K562 (cell line): ENCODE data around the gene ACOX1. TPM values are rescaled to one million over a fixed set of nuclear protein-coding genes. Genes with fewer than 3 reads are reported as not detected.

Experiments
- ATF4 ChIP-seq: fragments of 450-650 bp; formaldehyde crosslinking; IDR thresholded peaks from 2 replicates; pipeline ENCODE4 v1.4.0; 2022; ENCODE audit warnings: mild to moderate bottlenecking, moderate library complexity
- CCNT2 ChIP-seq: IDR thresholded peaks from 2 replicates; pipeline ENCODE4 v1.6.1; 2011; ENCODE audit warnings: borderline replicate concordance, low read depth, mild to moderate bottlenecking, moderate library complexity, mixed read lengths, low read length; ENCODE audit not compliant: insufficient read length; ENCODE audit errors: extremely low read depth
- CEBPB ChIP-seq: fragments of 450-650 bp; IDR thresholded peaks from 2 replicates; pipeline ENCODE4 v1.6.1; 2016; ENCODE audit warnings: missing genetic modification characterization, missing compliant biosample characterization
- CHD2 ChIP-seq: IDR thresholded peaks from 2 replicates; pipeline ENCODE4 v1.6.1; 2011; ENCODE audit warnings: low read depth, low read length
- CREM ChIP-seq: IDR thresholded peaks from 2 replicates; pipeline ENCODE4 v1.6.1; 2014; ENCODE audit warnings: antibody characterized with exemption, low read depth
- CTBP1 ChIP-seq: fragments of 450-650 bp; IDR thresholded peaks from 2 replicates; pipeline ENCODE4 v1.6.1; 2016; ENCODE audit warnings: borderline replicate concordance
- DACH1 ChIP-seq: fragments of 450-650 bp; IDR thresholded peaks from 2 replicates; pipeline ENCODE4 v1.6.1; 2018; ENCODE audit not compliant: partially characterized antibody
- E2F1 ChIP-seq: sonication (generic); formaldehyde crosslinking; IDR thresholded peaks from 2 replicates; pipeline ENCODE4 v1.8.1; 2023; ENCODE audit warnings: mild to moderate bottlenecking, missing genetic modification reagents, moderate library complexity
- ELF2 ChIP-seq: fragments of 250-450 bp; sonication (Bioruptor Pico); IDR thresholded peaks from 2 replicates; pipeline ENCODE4 v1.5.0; 2021; ENCODE audit warnings: mild to moderate bottlenecking
- JUND ChIP-seq, 2 experiments: IDR thresholded peaks; 2 replicates in 1 of 2; 3 replicates in 1 of 2; pipeline ENCODE4 v1.6.1; 2011; ENCODE audit warnings: borderline replicate concordance in 2 of 2, low read depth in 2 of 2, low read length in 2 of 2, improper control_type of control experiment in 1 of 2, missing biosample characterization in 1 of 2, missing genetic modification characterization in 1 of 2, missing genetic modification reagents in 1 of 2
- MCM3 ChIP-seq: fragments of 450-650 bp; IDR thresholded peaks from 2 replicates; pipeline ENCODE4 v1.6.1; 2016
- MYC ChIP-seq, 2 experiments: fragments of 250-450 bp in 1 of 2; sonication (Bioruptor Pico) in 1 of 2; IDR thresholded peaks; 2 replicates each; pipeline versions ENCODE4 v1.5.1 to v1.6.1; 2012 to 2021; ENCODE audit warnings: low read depth in 2 of 2, borderline replicate concordance in 1 of 2, improper control_type of control experiment in 1 of 2, low read length in 1 of 2, mild to moderate bottlenecking in 1 of 2, moderate library complexity in 1 of 2
- NR3C1 ChIP-seq: sonication (generic); formaldehyde crosslinking; IDR thresholded peaks from 2 replicates; pipeline ENCODE4 v1.8.1; 2022; ENCODE audit warnings: missing genetic modification reagents
- SMARCB1 ChIP-seq: IDR thresholded peaks from 2 replicates; pipeline ENCODE4 v1.6.1; 2011; ENCODE audit warnings: improper control_type of control experiment, low read depth; ENCODE audit not compliant: insufficient read length
- TFAP4 ChIP-seq: sonication (generic); formaldehyde crosslinking; IDR thresholded peaks from 2 replicates; pipeline ENCODE4 v1.8.0; 2022; ENCODE audit warnings: missing genetic modification reagents, mild to moderate bottlenecking, moderate library complexity, borderline replicate concordance
- TFE3 ChIP-seq: fragments of 450-650 bp; formaldehyde crosslinking; IDR thresholded peaks from 2 replicates; pipeline ENCODE4 v1.4.0; 2020; ENCODE audit warnings: mild to moderate bottlenecking, mixed read lengths
- XRCC5 ChIP-seq: fragments of 200-400 bp; formaldehyde crosslinking; IDR thresholded peaks from 2 replicates; pipeline ENCODE4 v1.6.1; 2017; ENCODE audit warnings: low read depth, mild to moderate bottlenecking, low read length
- ZNF146 ChIP-seq: IDR thresholded peaks from one replicate; pipeline ENCODE4 v1.6.1; 2018; ENCODE audit warnings: missing compliant biosample characterization; ENCODE audit not compliant: unreplicated experiment
- ZNF512 ChIP-seq: IDR thresholded peaks from 2 replicates; pipeline ENCODE4 v1.6.1; 2016; ENCODE audit warnings: missing genetic modification characterization, missing compliant biosample characterization
- ZNF583 ChIP-seq: fragments of 250-450 bp; sonication (Bioruptor Pico); IDR thresholded peaks from 2 replicates; pipeline ENCODE4 v1.4.0; 2020
- ZNF699 ChIP-seq: fragments of 250-450 bp; sonication (Bioruptor Pico); IDR thresholded peaks from 2 replicates; pipeline ENCODE4 v1.8.0; 2021; ENCODE audit warnings: mild to moderate bottlenecking, moderate library complexity; ENCODE audit not compliant: insufficient replicate concordance
- ZSCAN29 ChIP-seq: fragments of 450-650 bp; IDR thresholded peaks from 2 replicates; pipeline ENCODE4 v1.6.1; 2017
- polyA plus RNA-seq, 8 experiments: library from polyadenylated mRNA; depleted of rRNA in 4 of 8; stranded (reverse) in 5 of 8; unstranded in 3 of 8; fragments of >200 nt; fragmentation: Nextera tagmentation in 2 of 8; fragmentation: Illumina TruSeq in 1 of 8; extraction: Ambion mirVana in 2 of 8; extraction: Trizol in 1 of 8; gene quantifications; 2 replicates each; pipeline versions ENCODE4 v1.2.1 to v1.2.3, GENCODE V29; 2011 to 2014; ENCODE audit warnings: inconsistent platforms in 1 of 8, missing spikeins in 1 of 8
- total RNA-seq, 7 experiments: library from RNA; depleted of rRNA in 6 of 7; stranded (reverse); fragments of >200 nt in 6 of 7; fragmentation: Illumina TruSeq in 2 of 7; extraction: Trizol in 2 of 7; gene quantifications; 2 replicates each; pipeline versions ENCODE4 v1.2.1 to v1.2.3, GENCODE V29; 2011 to 2021; ENCODE audit warnings: low replicate concordance in 1 of 7

ACOX1 gene
- total and polyA plus RNA-seq, 9 of the 15 experiments (the other 6 are each of a cell fraction or from before 2014, with no cell fraction given), result 7.8 to 24.1 (median 14.5) TPM

GRCh38 chr17:76000016-76000754, 21.2 kb upstream of the ACOX1 start (continued):
- TF ChIP-seq CHD2, result no peak
- TF ChIP-seq ATF4 (CRISPR knock-in tag), result no peak
- no peak for TF ChIP-seq DACH1
- TF ChIP-seq CCNT2, result no peak
- no peak for TF ChIP-seq SMARCB1
- no peak for TF ChIP-seq TFE3 (CRISPR knock-in tag)
- no peak for TF ChIP-seq MCM3
- TF ChIP-seq CREM, result peak; percentile 23; the same call in 1 of the 2 replicates
- TF ChIP-seq XRCC5, result peak; percentile 75; the same call in 1 of the 2 replicates
- TF ChIP-seq ZSCAN29, result no peak
- no peak for TF ChIP-seq NR3C1 (CRISPR knock-in tag)
- TF ChIP-seq TFAP4 (CRISPR knock-in tag), result peak; percentile 40; the same call in 1 of the 2 replicates
- no peak for TF ChIP-seq CEBPB (tag)
- no peak for TF ChIP-seq ZNF699 (CRISPR knock-in tag)
- TF ChIP-seq ZNF512 (tag), result no peak
- no peak for TF ChIP-seq ZNF583 (CRISPR knock-in tag)
- no peak for TF ChIP-seq E2F1 (CRISPR knock-in tag)
- no peak for TF ChIP-seq ZNF146 (CRISPR knock-in tag)
- TF ChIP-seq ELF2 (CRISPR knock-in tag), result no peak
- peak; percentile 77 for TF ChIP-seq MYC (IDR thresholded peaks at IDR 0.05; ENCODE audit: low read depth, low read length)
- no peak for TF ChIP-seq MYC (CRISPR knock-in tag; IDR thresholded peaks at IDR 0.05; ENCODE audit: borderline replicate concordance, low read depth)
- 0 out of 2 replicates have a peak, but pooled peaks have one; percentile 4 for TF ChIP-seq JUND (IDR thresholded peaks at IDR 0.05; ENCODE audit: borderline replicate concordance, low read depth, low read length)
- no peak for TF ChIP-seq JUND (tag; IDR thresholded peaks at IDR 0.05; ENCODE audit: borderline replicate concordance, low read depth, low read length)
- no peak for TF ChIP-seq CTBP1
